Body of pancreas (tissue), 4 donors: ENCODE results near the gene PDK3.

Experiments used
- CTCF ChIP-seq, 7 experiments: fragments of 450-650 bp in 4 of 7; fragments of 200-600 bp in 3 of 7; sonication (generic) in 3 of 7; IDR thresholded peaks; one replicate each; pipeline ENCODE4 v1.5.1; 2016 to 2019; ENCODE audit warnings: antibody characterized with exemption in 7 of 7
- POLR2A ChIP-seq, 3 donors: fragments of 450-650 bp; IDR thresholded peaks; one replicate each; pipeline ENCODE4 v1.6.1; 2016; ENCODE audit warnings: antibody characterized with exemption in 3 of 3, mild to moderate bottlenecking in 2 of 3

DNA sequence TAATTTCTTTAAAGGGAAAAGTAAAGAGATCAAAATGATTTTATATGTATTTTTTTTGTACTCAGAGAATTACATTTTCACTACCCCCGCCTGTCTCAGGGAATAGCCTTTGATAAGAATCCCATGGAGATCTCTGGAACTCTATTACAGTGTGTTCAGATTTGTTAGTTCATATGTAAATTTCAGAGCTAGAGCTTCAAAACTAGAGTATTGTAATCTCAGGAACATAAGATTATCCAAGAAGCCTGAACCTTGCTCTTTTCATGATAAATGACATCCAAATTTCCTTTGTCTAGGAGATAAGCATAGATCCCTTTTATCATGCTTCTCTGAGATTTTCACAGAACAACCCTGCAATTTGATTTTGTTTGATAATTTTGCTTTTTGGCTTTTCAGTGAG is 82.9 kb downstream of the PDK3 start:
- TF ChIP-seq CTCF (IDR thresholded peaks at IDR 0.05) (no peak), POLR2A (IDR thresholded peaks at IDR 0.05) (no peak)
